Transverse colon (tissue), 4 donors: ENCODE data around the gene FSIP2. TPM values are rescaled to one million over a fixed set of nuclear protein-coding genes. Genes with fewer than 3 reads are reported as not detected.

Experiments
- DNase-seq: peaks from one replicate; pipeline ENCODE4 v3.0.0-alpha.2; 2019
- H3K27ac ChIP-seq, 4 donors: fragments of 200-600 bp; sonication (generic); 2 replicates each; pipeline ENCODE4 v1.5.1; 2016 to 2018; ENCODE audit warnings: inconsistent platforms in 4 of 4
- H3K27me3 ChIP-seq: fragments of 200-600 bp; sonication (generic); 2 replicates; pipeline ENCODE4 v1.5.1; 2017; ENCODE audit warnings: inconsistent platforms
- H3K36me3 ChIP-seq, 4 donors: fragments of 200-600 bp; sonication (generic); 2 replicates each; pipeline ENCODE4 v1.5.1; 2017 to 2019; ENCODE audit warnings: inconsistent platforms in 4 of 4
- H3K4me1 ChIP-seq, 4 donors: fragments of 200-600 bp; sonication (generic); 2 replicates each; pipeline ENCODE4 v1.5.1; 2017 to 2020; ENCODE audit warnings: inconsistent platforms in 4 of 4
- H3K4me3 ChIP-seq, 4 donors: fragments of 200-600 bp; sonication (generic); 1 replicate in 1 of 4; 2 replicates in 3 of 4; pipeline versions ENCODE4 v1.5.1 to v1.6.1; 2017 to 2019; ENCODE audit warnings: inconsistent platforms in 4 of 4
- H3K9me3 ChIP-seq, 2 donors: fragments of 200-600 bp; sonication (generic); 2 replicates each; pipeline ENCODE4 v1.5.1; 2017 to 2019; ENCODE audit warnings: inconsistent platforms in 2 of 2
- EP300 ChIP-seq: sonication (generic); formaldehyde crosslinking; IDR thresholded peaks from one replicate; pipeline ENCODE4 v1.6.1; 2017; ENCODE audit warnings: antibody characterized with exemption, low read depth
- POLR2A ChIP-seq: fragments of 450-650 bp; IDR thresholded peaks from one replicate; pipeline ENCODE4 v1.6.1; 2016; ENCODE audit warnings: antibody characterized with exemption, mild to moderate bottlenecking, moderate library complexity
- POLR2AphosphoS5 ChIP-seq, 3 donors: sonication (generic); formaldehyde crosslinking; IDR thresholded peaks; one replicate each; pipeline ENCODE4 v1.6.1; 2016; ENCODE audit warnings: antibody characterized with exemption in 3 of 3
- WGBS, 2 donors: methylation state at CpG; one replicate each; pipeline ENCODE4 v1.1.5; 2018; ENCODE audit warnings: low coverage in 1 of 2; 5-methylcytosine and 5-hydroxymethylcytosine counted together
- in situ Hi-C, 4 donors: fragments of 200-750 bp; cut with MboI; loops; one replicate each; pipeline versions ENCODE4 v1.15.0 to v1.15.1; 2017; ENCODE audit warnings: low sequenced_read_pairs in 3 of 4, low pct_ligation_motif_present in 1 of 4, low pct_unique_long_range_greater_than_20kb in 1 of 4
- intact Hi-C: fragments of 100-400 bp; cut with DNase I; formaldehyde crosslinking; loops from one replicate; pipeline ENCODE4 v1.15.1; 2023; ENCODE audit warnings: low total_unique reads
- total RNA-seq, 4 donors: library from RNA; depleted of rRNA; stranded (reverse); fragments of >200 nt; gene quantifications; one replicate each; pipeline ENCODE4 v1.1.0, GENCODE V29; 2016
- TF ChIP-seq, protein P1 (sequence below), 5 experiments: fragments of 200-600 bp in 3 of 5; fragments of 450-650 bp in 2 of 5; sonication (generic) in 3 of 5; IDR thresholded peaks; 1 replicate in 2 of 5; 2 replicates in 3 of 5; pipeline ENCODE4 v1.5.1; 2016 to 2017; ENCODE audit warnings: antibody characterized with exemption in 5 of 5, inconsistent platforms in 3 of 5, mild to moderate bottlenecking in 2 of 5, moderate library complexity in 1 of 5

The FSIP2 gene
- total RNA-seq, result 10 to 100 TPM in 3 of 4 donors, 1 to 10 TPM in 1; 9.2 to 56.4 (median 38.2) TPM

- WGBS, 2 donors, result 36 to 70% methylated on average over 4 to 58 of the region's 59 CpGs
- Histone ChIP-seq H3K9me3 (no peaks in the 10 kb centered on the region), H3K4me3 (peak within 1 kb of the TSS in 3 of 4 donors; percentile 25 to 55 (median 29)), H3K36me3 (no peaks in the 10 kb centered on the region), H3K27me3 (peaks cover 18% of the 10 kb centered on the region), H3K4me1 (no peaks in the 10 kb centered on the region), H3K27ac (no peak within 1 kb of the TSS)
- DNase-seq, result peak; percentile 73
- in situ Hi-C loops, result no loop called here
- TF ChIP-seq POLR2A, result no peak
- TF ChIP-seq, protein P1, sequence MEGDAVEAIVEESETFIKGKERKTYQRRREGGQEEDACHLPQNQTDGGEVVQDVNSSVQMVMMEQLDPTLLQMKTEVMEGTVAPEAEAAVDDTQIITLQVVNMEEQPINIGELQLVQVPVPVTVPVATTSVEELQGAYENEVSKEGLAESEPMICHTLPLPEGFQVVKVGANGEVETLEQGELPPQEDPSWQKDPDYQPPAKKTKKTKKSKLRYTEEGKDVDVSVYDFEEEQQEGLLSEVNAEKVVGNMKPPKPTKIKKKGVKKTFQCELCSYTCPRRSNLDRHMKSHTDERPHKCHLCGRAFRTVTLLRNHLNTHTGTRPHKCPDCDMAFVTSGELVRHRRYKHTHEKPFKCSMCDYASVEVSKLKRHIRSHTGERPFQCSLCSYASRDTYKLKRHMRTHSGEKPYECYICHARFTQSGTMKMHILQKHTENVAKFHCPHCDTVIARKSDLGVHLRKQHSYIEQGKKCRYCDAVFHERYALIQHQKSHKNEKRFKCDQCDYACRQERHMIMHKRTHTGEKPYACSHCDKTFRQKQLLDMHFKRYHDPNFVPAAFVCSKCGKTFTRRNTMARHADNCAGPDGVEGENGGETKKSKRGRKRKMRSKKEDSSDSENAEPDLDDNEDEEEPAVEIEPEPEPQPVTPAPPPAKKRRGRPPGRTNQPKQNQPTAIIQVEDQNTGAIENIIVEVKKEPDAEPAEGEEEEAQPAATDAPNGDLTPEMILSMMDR (IDR thresholded peaks at IDR 0.05), result peak; percentile 43 to 94 (median 81)
- no peak for TF ChIP-seq EP300
- intact Hi-C loops, result no loop called here
These were observed at the start of gene FSIP2 for GRCh38 chr2:185738679-185739472. TSS of gene FSIP2 (plus strand) at chr2:185738804. CDS start at chr2:185738895, 91 bp downstream.

- WGBS, 2 donors, result 78 to 80% methylated on average over 3 of the region's 3 CpGs
- in situ Hi-C loops (no loop called here), intact Hi-C loops (no loop called here)
- Histone ChIP-seq H3K27me3 (no peaks in the 10 kb centered on the region), H3K36me3 (peaks cover 0 to 2% (median 0%) of the 10 kb centered on the region in 4 donors), H3K9me3 (no peaks in the 10 kb centered on the region), H3K4me3 (no peak overlapping the region), H3K4me1 (no peaks in the 10 kb centered on the region), H3K27ac (no peak overlapping the region)
- no peak for DNase-seq
- TF ChIP-seq EP300, result no peak
- TF ChIP-seq POLR2AphosphoS5 (IDR thresholded peaks at IDR 0.05), result no peak
- TF ChIP-seq POLR2A, result no peak
- TF ChIP-seq, protein P1 (IDR thresholded peaks at IDR 0.05), result no peak
These were observed 48.6 kb upstream of the FSIP2 start for GRCh38 chr2:185689906-185690539.

DNA sequence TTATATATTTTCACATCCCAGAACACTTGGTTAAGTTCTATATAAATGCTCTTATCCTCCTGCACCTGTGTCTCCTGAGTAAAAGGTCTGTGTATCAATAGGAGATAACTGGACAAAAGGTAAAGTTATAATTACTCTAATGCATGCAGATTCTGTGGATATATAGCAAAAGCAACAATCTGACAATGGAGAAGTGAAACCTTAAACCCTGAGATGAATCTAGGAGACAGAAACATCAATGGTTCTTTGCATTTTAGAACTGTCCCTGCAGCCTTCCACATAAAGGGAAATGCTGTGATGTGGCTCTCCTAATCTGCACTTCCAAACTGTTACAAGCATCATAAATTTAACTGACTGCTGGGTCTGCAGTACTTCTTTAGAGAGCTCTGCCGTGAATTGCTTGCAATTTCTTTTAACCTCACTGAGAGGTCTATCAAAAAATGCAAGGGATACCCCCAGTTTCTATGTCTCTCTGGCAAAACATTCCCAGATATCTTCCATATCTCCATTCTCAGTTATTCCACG lies 42.8 kb upstream of the FSIP2 start:
- no peaks in the 10 kb centered on the region for H3K9me3 ChIP-seq
- in situ Hi-C loops (no loop called here), intact Hi-C loops (no loop called here)
- no peak for DNase-seq
- H3K4me1 ChIP-seq, result no peaks in the 10 kb centered on the region
- H3K27me3 ChIP-seq, result no peaks in the 10 kb centered on the region
- peaks cover 0 to 2% (median 0%) of the 10 kb centered on the region in 4 donors for H3K36me3 ChIP-seq
- WGBS, 2 donors, result 48% methylated on average over 2 of the region's 2 CpGs
- H3K27ac ChIP-seq, result no peak overlapping the region
- H3K4me3 ChIP-seq, result no peak overlapping the region
- TF ChIP-seq POLR2A, result no peak
- no peak for TF ChIP-seq POLR2AphosphoS5 (IDR thresholded peaks at IDR 0.05)
- TF ChIP-seq, protein P1 (IDR thresholded peaks at IDR 0.05), result no peak
- TF ChIP-seq EP300, result no peak

DNA sequence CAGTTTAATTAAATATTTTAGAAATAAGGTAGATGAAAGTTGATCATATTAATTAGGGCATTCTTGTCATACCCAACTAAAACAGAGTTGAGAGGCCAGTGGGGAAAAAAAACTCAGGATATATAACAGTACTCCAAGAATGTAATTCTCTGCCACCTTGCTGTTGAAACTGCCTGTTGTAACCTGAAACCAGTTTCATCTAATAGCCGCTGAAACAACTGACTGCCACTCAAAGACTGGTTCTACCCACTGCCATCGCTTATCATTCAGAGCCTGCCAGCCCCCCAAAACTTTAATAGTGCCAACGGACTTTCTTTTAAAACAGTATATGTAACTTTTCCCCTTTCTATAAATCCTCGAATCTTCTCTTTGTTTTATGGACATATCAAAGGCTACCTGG lies 37.7 kb upstream of the FSIP2 start:
- no peak for DNase-seq
- in situ Hi-C loops, result no loop called here

More for the DNA sequence above, 37.7 kb upstream of the FSIP2 start:
- WGBS, 2 donors, result 53 to 59% methylated on average over 4 of the region's 4 CpGs
- no peaks in the 10 kb centered on the region for H3K27me3 ChIP-seq
- H3K36me3 ChIP-seq, result no peaks in the 10 kb centered on the region
- no peak overlapping the region for H3K27ac ChIP-seq
- H3K4me3 ChIP-seq, result no peak overlapping the region
- TF ChIP-seq, protein P1 (IDR thresholded peaks at IDR 0.05), result no peak
- TF ChIP-seq POLR2A, result no peak
- TF ChIP-seq EP300, result no peak
- TF ChIP-seq POLR2AphosphoS5 (IDR thresholded peaks at IDR 0.05), result no peak
- H3K9me3 ChIP-seq, result no peaks in the 10 kb centered on the region
- H3K4me1 ChIP-seq, result no peaks in the 10 kb centered on the region
- intact Hi-C loops, result no loop called here
